ENCODE measurements around the gene PTCD3.

The PTCD3 gene

DNA sequence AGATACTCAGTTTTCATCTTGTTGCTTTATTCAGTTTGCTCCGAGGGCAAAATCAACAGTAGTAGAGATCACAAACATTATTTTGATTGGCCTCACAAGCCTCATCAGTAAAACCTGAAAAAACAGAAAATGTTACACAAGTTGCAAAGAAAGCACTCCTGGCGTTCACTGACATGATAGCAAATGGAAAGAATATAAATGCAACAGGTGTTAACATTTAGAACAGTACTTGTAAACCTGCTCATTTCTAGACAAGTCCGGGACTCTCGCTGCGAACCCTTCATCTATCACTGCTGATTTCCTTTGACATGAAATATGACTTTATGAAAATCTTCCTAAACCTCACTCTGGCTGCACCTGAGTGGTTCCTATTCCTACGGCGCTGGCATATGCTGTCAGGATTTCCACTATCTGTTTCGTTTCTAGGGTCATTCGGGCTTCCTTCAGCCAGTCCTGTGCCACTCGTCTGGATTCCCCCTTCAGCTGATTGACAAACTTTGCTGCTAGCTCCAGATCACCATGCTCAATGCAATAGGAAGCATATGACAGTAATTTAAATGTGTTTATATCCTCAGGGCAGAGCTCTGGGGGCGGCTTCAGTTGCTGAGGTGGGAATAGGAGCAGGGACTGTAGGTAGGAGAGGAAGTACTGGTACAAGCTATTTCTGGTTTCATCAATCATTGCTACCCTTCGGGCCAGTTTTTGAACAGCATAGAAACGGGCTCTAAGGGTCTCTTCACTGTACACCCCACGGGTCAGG lies 38.1 kb downstream of the PTCD3 start:
- peaks cover 89% of the 10 kb centered on the region for H3K36me3 ChIP-seq (ENCODE audit: insufficient read depth, low read length)
- no peaks in the 10 kb centered on the region for H3K79me2 ChIP-seq (ENCODE audit: insufficient read depth, low read length)
- H3K4me3 ChIP-seq (ENCODE audit: low read length, poor library complexity, severe bottlenecking): no peak overlapping the region
- no peak overlapping the region for H3K4me2 ChIP-seq (ENCODE audit: low read depth, low read length, poor library complexity, severe bottlenecking)
- H3K4me1 ChIP-seq (ENCODE audit: insufficient read depth, low read length, poor library complexity, severe bottlenecking): peaks cover 2% of the 10 kb centered on the region
- no peaks in the 10 kb centered on the region for H3K9me3 ChIP-seq (ENCODE audit: insufficient read depth, low read depth, low read length)
- no peaks in the 10 kb centered on the region for H3K27me3 ChIP-seq (ENCODE audit: insufficient read depth, low read length, poor library complexity, severe bottlenecking)
- no peaks in the 10 kb centered on the region for H4K20me1 ChIP-seq (ENCODE audit: insufficient read depth, low read length, poor library complexity, severe bottlenecking)
- no peak overlapping the region for H3K9ac ChIP-seq (ENCODE audit: low read depth, low read length, poor library complexity, severe bottlenecking)
- TF ChIP-seq, protein P1, sequence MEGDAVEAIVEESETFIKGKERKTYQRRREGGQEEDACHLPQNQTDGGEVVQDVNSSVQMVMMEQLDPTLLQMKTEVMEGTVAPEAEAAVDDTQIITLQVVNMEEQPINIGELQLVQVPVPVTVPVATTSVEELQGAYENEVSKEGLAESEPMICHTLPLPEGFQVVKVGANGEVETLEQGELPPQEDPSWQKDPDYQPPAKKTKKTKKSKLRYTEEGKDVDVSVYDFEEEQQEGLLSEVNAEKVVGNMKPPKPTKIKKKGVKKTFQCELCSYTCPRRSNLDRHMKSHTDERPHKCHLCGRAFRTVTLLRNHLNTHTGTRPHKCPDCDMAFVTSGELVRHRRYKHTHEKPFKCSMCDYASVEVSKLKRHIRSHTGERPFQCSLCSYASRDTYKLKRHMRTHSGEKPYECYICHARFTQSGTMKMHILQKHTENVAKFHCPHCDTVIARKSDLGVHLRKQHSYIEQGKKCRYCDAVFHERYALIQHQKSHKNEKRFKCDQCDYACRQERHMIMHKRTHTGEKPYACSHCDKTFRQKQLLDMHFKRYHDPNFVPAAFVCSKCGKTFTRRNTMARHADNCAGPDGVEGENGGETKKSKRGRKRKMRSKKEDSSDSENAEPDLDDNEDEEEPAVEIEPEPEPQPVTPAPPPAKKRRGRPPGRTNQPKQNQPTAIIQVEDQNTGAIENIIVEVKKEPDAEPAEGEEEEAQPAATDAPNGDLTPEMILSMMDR (conservative IDR thresholded peaks at IDR 0.05; ENCODE audit: low read length): no peak
- no peak for TF ChIP-seq EZH2phosphoT487 (IDR thresholded peaks at IDR 0.05; ENCODE audit: borderline replicate concordance)
- H3K9me2 ChIP-seq (replicated peaks; ENCODE audit: low read depth, low read length): no peaks in the 10 kb centered on the region
- H2AFZ ChIP-seq (ENCODE audit: low read length): no peak overlapping the region
- 0 out of 2 replicates have a peak, but pooled peaks cover 7% of the 10 kb centered on the region for H3F3A ChIP-seq (ENCODE audit: low read depth)

DNA sequence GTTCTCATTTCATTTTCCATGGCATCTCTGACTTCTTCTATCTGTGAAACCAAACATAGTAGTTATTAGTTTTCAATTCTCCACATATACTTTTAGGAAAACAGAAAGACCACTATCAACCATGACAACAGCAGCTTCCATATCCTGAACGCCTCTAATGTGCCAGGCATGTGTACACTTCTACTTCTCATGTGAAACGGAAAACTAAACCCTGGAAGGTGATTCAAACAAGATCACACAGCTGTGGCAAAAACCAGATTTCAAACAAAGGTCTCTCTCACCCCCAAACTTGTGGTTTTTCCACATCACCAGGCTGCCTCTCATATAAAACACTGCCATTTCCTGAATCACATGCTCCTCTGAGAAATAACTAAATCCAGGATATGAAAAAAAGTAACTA lies 41.8 kb downstream of the PTCD3 start:
- Histone ChIP-seq H3K36me3 (ENCODE audit: insufficient read depth, low read length) (peaks cover 92% of the 10 kb centered on the region), H3K9me2 (replicated peaks; ENCODE audit: low read depth, low read length) (no peaks in the 10 kb centered on the region), H3K9me3 (ENCODE audit: insufficient read depth, low read depth, low read length) (no peaks in the 10 kb centered on the region), H3K4me2 (ENCODE audit: low read depth, low read length, poor library complexity, severe bottlenecking) (no peak overlapping the region), H3K9ac (ENCODE audit: low read depth, low read length, poor library complexity, severe bottlenecking) (no peak overlapping the region), H3K4me3 (ENCODE audit: low read length, poor library complexity, severe bottlenecking) (no peak overlapping the region), H3K4me1 (ENCODE audit: insufficient read depth, low read length, poor library complexity, severe bottlenecking) (peaks cover 2% of the 10 kb centered on the region), H3K27me3 (ENCODE audit: insufficient read depth, low read length, poor library complexity, severe bottlenecking) (no peaks in the 10 kb centered on the region), H3F3A (ENCODE audit: low read depth) (0 out of 2 replicates have a peak, but pooled peaks cover 7% of the 10 kb centered on the region), H4K20me1 (ENCODE audit: insufficient read depth, low read length, poor library complexity, severe bottlenecking) (no peaks in the 10 kb centered on the region), H3K79me2 (ENCODE audit: insufficient read depth, low read length) (no peaks in the 10 kb centered on the region), H2AFZ (ENCODE audit: low read length) (no peak overlapping the region)
- TF ChIP-seq, protein P1 (conservative IDR thresholded peaks at IDR 0.05; ENCODE audit: low read length): no peak
- no peak for TF ChIP-seq EZH2phosphoT487 (IDR thresholded peaks at IDR 0.05; ENCODE audit: borderline replicate concordance)

DNA sequence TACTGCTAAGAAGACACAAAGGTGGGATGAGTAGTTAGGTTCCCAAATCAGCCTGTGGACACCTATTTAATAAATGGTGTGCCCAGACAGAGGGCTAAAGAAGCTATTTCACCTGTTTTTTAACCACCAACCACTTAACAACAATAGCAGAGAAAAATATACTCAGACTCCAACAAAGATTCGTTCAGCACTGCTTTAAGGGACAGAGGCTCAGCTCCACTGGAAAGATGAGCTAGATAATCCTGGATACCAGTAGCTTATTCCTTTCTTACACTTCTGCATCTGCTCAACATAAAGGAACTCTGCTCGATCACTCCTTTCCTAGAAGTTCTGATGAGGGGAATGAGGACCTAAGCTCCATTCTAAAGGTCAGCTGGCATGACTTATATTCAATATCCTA lies 44.5 kb downstream of the PTCD3 start:
- Histone ChIP-seq H3K36me3 (ENCODE audit: insufficient read depth, low read length) (peaks cover 87% of the 10 kb centered on the region), H3F3A (ENCODE audit: low read depth) (0 out of 2 replicates have a peak, but pooled peaks cover 7% of the 10 kb centered on the region), H3K27me3 (ENCODE audit: insufficient read depth, low read length, poor library complexity, severe bottlenecking) (no peaks in the 10 kb centered on the region), H3K79me2 (ENCODE audit: insufficient read depth, low read length) (no peaks in the 10 kb centered on the region), H2AFZ (ENCODE audit: low read length) (no peak overlapping the region), H3K9me3 (ENCODE audit: insufficient read depth, low read depth, low read length) (no peaks in the 10 kb centered on the region), H3K4me3 (ENCODE audit: low read length, poor library complexity, severe bottlenecking) (no peak overlapping the region), H3K4me1 (ENCODE audit: insufficient read depth, low read length, poor library complexity, severe bottlenecking) (peaks cover 2% of the 10 kb centered on the region), H4K20me1 (ENCODE audit: insufficient read depth, low read length, poor library complexity, severe bottlenecking) (no peaks in the 10 kb centered on the region), H3K9ac (ENCODE audit: low read depth, low read length, poor library complexity, severe bottlenecking) (no peak overlapping the region), H3K4me2 (ENCODE audit: low read depth, low read length, poor library complexity, severe bottlenecking) (no peak overlapping the region), H3K9me2 (replicated peaks; ENCODE audit: low read depth, low read length) (no peaks in the 10 kb centered on the region)
- TF ChIP-seq, protein P1 (conservative IDR thresholded peaks at IDR 0.05; ENCODE audit: low read length): no peak
- no peak for TF ChIP-seq EZH2phosphoT487 (IDR thresholded peaks at IDR 0.05; ENCODE audit: borderline replicate concordance)

Measured in Loucy (cell line).